ENCODE measurements around the gene VWDE.

DNA sequence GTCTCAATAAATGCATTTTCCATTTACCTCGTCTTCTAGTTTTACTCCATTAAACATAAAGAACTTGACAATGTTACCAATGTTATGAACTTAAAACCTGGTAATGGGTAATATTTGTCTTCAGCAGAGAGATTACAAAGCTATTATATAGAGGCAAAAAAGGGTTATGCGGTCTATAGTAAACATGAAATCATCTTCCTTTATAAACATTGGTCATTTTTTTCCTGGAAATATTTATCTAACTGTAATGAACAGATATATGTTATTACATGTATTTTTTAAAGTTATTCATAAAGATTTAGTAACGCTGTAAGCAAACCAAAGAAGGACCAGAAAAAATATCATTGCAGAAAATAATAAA is 1.3 kb downstream of the VWDE start:
- TF ChIP-seq YY1 (IDR thresholded peaks at IDR 0.05; ENCODE audit: low read depth, low read length) (no peak), POLR2A (IDR thresholded peaks at IDR 0.05; ENCODE audit: low read depth, low read length) (no peak)
- TF ChIP-seq, protein P1, sequence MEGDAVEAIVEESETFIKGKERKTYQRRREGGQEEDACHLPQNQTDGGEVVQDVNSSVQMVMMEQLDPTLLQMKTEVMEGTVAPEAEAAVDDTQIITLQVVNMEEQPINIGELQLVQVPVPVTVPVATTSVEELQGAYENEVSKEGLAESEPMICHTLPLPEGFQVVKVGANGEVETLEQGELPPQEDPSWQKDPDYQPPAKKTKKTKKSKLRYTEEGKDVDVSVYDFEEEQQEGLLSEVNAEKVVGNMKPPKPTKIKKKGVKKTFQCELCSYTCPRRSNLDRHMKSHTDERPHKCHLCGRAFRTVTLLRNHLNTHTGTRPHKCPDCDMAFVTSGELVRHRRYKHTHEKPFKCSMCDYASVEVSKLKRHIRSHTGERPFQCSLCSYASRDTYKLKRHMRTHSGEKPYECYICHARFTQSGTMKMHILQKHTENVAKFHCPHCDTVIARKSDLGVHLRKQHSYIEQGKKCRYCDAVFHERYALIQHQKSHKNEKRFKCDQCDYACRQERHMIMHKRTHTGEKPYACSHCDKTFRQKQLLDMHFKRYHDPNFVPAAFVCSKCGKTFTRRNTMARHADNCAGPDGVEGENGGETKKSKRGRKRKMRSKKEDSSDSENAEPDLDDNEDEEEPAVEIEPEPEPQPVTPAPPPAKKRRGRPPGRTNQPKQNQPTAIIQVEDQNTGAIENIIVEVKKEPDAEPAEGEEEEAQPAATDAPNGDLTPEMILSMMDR (IDR thresholded peaks at IDR 0.05 in 2 of 3, conservative IDR thresholded peaks at IDR 0.05 in 1 of 3; ENCODE audit: control insufficient read depth in 2 of 3, extremely low read depth in 1 of 3, insufficient read depth in 1 of 3, low read depth in 3 of 3, low read length in 3 of 3) = no peak

Measured in GM12878 (cell line).